HG02852 (cell line): ENCODE data around the gene PRKCQ.

Experiments
- ATAC-seq: cut with Tn5 transposase; IDR thresholded peaks from one replicate; pipeline ENCODE4 v1.9.1; 2021; ENCODE audit warnings: mild to moderate bottlenecking, moderate library complexity; ENCODE audit not compliant: unreplicated experiment

PRKCQ gene

DNA sequence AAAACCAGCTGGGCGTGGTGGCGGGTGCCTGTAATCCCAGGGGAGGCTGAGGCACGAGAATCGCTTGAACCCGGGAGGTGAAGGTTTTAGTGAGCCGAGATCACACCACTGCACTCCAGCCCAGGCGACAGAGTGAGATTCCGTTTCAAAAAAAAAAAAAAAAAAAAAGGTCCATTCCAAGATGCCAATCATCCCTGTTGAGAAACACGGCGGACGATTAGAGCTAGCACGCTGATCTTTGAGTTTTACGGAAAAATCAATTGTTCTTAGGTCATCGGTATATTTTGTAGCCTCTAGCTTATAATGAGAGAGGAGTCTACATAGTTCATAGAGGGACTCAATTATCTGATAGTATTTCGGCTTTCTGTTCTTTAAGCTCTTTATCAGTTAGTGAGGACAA lies 169.2 kb downstream of the PRKCQ start:
- no peak for ATAC-seq

DNA sequence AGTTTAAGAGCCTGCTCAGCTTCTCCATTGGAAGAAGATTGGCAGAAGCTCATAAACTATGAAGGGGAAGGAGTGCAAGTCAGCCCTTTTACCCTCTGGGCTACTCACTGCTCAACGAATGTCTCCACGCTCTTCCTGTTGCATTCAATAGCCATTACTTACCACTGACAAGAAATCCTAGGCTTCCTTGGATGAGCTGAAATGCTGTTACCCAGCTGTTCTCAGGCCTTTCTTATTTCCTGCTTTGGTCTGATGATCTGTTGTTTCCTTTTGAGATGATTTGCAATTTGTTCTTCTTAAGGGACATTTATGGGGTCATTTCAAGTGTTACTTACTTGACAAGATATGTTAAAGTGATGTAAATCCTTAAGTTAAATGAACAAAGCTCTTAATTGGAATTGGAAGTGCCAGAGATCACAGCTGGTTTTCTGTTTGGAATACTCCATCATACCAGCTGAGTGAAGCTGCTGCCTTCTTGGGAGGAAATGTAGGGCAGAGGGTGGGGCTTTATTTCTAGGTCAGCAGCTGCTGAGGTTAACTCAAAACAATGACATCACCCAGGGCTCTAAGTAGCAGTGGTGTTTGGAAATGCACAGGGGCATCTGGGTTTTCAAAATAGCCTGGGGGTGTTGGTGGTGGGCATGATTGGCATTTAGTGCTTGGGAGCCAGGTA lies 170.0 kb downstream of the PRKCQ start:
- no peak for ATAC-seq

DNA sequence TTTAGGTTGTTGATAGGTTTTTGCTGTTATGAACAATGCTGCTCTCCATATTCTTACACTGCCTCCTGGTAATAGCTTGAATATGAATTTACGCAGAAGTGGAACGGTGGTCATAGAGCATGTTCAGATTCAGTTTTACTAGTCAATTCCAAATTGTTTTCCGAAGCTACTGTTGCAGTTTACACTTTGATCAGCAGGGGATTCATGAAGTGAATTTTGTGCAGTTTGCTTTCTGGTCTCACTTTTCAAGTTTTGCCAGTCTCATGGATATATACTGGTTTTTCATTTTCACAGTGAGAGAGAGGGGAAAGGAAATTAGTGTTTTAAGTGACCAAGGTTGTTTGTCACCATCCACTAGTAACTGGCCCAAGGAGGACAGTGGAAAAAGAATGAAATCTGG lies 171.3 kb downstream of the PRKCQ start:
- ATAC-seq = no peak

DNA sequence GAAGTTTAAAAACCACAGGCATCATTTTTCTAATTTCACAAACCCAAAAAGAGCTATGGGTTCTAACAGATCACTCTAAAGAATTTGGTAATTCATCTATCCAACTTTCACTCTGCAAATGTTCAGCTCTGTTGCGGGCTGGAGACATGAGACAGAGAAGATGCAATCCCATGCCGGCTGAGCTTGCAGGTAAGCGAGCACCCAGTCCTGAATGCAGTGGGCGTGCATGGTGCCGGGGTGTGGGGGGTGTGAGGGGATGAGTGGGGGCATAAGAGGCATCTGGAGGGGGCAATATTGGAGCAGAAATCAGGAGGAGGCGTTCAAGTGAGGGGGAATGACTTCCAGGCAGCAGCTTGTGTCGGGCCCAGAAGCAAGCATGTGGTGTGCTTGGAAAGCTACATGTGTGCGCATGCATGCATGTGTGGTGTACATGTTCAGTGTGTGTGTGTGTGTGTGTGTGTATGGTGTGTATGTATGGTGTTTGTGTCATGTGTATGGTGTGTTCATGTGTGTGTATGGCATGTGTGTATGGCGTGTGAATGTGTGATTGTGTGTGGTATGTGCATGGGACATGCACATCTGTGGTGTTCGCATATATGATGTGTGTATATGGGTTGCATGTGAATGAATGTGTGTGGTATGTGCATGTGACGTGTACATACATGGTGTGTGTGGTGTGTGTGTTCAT lies 172.9 kb downstream of the PRKCQ start:
- ATAC-seq = no peak

DNA sequence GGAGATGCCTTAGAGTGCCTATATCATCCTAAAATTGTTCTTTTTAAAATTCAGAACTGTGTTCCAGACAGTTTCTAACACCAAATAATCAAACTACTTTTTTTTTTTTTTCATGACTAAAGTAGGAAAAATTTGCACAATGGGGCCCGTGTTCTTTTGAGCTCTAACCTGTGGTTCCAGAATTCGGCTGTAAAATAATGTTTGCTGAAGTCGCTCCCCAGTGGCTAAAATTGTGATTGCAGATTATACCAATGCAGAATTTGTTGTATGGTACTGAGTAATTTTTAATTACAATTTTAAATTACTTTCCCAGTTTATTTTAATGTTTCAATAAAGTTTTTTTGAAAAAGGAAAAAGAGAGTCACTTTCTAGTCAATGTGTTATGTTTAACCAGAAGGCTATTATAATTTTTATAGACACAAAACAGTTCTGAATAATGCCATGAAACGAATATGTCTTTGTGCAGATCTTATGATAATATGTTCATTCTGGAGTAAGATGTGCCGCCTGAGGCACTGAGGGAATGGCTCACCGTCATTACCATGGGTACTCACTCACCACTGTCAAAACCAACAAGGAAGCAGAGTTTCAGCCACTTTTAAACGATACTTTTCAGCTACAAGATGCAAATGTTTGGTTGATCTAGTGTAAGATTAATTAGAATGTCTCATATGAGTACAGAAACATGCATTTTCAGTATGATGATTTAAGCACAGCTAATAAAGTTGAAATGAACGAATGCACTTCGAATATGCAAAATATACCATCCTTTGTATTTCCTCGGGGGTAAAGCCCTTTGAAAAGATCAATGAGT lies 173.6 kb downstream of the PRKCQ start:
- ATAC-seq = no peak

DNA sequence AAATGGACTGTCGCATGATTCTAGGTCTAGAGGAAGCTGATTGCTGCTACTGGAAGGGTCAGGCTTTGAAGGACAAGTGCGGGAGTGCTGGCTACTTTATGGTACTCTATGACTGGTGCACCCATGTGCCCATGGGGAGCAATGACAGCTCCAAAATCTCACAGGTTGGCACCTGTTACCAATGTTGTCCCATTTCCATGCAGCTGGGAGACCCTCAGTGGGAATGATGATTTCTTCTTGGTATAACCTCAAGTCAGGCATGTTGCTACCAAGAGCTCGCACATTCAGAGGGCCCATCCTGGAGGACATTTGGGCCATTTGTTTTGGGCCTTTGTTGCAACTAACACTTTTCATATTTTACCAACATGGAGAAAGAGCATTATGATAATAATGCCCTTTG lies 174.4 kb downstream of the PRKCQ start:
- ATAC-seq = no peak

DNA sequence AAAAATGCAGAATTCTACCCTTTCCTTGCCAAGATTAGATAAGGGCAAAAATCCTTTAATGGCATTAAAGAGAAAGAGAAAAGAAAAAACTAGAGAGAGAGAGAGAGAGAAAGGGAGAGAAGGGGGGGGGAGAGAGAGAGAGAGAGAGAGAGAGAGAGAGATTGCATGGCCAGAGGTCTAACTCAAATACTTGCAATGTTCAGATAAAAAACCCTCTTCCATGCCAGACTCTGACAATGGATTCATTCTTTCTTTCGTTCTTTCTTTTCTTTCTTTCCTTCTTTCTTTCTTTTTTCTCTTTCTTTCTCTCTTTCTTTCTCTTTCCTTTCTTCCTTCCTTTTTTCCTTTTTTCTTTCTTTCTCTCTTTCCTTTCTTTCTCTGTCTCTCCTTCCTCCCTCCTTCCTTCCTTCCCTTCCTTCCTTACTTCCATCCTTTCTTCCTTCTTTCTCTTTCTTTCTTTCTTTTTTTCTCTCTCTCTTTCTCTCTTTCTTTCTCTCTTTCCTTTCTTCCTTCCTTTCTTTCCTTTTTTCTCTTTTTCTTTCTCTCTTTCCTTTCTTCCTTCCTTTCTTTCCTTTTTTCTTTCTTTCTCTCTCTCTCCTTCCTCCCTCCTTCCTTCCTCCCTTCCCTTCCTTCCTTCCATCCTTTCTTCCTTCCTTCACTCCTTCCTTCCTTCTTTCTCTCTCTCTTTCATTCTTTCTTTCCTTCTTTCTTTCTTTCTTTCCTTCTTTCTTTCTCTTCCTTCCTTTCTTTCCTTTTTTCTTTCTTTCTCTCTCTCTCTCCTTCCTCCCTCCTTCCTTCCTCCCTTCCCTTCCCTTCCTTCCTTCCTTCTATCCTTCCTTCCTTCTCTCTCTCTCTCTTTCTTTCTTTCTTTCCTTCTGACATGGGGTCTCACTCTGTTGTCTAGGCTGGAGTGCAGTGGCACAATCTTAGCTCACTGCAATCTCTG lies 175.7 kb downstream of the PRKCQ start:
- ATAC-seq = no peak

DNA sequence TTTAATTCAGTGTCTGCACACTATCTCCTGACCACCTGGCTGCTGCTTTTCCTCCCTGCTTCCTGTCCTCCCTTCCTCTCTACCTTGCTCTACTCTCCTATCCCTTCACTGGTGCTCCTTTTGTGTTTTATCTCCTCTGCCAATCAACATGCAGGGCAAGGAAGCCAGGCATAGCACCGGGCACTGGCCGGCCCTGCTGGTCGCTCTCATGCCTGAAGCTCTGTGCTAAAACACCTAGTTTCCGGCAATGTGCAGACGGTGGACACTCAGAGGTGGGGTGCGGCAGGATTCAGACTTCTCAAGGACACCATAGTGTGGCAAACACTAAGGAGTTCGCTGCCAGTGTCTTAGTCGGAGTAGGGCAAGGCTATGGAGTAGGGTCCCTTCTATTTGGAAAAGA lies 177.1 kb downstream of the PRKCQ start:
- no peak for ATAC-seq

DNA sequence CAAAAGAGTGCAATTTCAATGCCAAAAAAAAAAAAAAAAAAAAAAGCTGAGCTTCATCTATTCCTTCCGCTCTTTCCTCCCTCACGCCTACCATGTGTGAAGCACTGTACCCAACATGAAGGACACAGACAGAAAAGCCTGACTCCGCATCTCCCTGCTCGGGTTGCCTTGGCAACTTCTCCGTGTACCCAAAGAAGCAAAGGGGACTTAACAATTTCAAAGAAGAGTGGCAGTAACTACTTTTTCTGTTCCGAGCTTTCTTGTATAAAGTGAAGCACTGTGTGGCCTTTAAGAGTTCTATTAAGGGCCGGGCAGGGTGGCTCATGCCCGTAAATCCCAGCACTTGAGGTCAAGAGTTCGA lies 177.7 kb downstream of the PRKCQ start:
- no peak for ATAC-seq

DNA sequence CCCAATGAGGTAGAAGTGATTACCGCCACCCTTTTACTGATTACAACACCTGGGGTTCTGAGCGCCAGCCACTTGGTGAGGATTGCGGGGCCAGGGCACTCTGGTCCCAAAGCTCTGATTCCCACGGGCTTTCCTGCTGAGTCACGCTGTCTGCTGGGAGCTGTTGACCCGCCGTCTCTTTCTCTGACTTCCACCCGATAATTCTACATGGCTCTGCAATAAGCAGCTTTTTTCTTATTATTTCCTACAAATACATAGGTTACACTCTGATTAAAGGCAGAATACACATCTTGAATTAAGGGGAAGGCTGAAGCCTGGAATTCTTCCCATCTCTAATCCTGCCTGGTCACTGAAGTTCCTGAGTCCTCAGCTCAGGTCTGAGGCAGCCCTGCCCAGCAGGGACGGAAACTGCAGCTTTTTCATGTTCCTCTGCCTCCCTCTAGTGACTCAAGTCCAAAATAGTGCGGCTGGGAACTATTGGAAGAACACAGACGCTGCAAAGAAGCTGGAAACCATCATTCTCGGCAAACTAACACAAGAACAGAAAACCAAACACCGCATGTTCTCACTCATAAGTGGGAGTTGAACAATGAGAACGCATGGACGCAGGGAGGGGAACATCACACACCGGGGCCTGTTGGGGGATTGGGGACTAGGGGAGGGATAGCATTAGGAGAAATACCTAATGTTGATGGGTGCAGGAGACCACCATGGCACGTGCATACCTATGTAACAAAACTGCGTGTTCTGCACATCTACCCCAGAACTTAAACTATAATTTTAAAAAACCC lies 178.3 kb downstream of the PRKCQ start:
- ATAC-seq = peak; percentile 90

DNA sequence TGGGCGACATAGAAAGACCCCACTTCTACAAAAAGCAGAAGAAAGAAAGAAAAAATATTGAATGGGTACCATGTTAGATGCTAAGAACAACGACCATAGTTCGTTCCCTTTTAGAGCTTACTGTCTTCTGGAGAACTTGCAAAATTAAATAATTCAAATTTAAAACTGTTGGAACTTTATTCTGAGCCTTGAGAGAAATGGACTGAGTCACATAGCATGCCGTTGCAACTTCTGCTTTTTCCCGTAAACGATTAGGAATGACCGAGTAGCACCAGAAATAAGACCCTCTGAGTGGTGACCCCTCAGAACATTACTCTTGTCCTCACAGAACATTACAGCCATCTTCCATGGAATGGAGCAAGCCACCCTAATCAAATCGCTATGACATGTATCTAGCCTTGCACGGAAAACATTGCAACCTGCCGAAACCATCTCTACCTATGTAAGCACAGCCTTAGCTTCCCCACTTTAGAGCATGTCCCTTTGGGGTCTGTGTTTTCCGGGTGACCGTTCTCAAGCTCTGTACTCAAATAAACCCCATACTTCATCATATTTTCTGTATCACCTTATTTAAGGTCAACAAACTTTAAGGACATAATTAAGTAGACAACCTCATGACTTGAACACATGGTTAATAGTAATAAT lies 179.1 kb downstream of the PRKCQ start:
- ATAC-seq = no peak

DNA sequence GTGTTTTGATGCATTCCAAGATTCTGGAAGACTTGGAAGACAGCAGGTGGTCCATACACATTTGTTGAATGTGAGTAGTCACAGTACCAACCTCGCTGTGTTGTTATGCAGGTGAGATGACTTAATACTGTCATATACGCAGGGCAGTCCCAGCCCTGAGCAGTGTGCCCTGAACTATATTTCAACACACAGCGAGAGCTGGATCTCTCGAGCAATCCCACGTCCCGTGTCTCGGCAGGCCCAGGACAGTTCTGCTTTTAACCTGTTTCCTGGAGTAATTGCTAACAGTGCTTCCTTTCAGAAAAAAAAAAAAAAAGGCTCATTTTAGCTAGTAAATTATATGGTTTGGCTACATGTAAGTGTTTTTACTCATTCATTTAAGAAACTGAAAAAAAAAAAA lies 179.7 kb downstream of the PRKCQ start:
- no peak for ATAC-seq

DNA sequence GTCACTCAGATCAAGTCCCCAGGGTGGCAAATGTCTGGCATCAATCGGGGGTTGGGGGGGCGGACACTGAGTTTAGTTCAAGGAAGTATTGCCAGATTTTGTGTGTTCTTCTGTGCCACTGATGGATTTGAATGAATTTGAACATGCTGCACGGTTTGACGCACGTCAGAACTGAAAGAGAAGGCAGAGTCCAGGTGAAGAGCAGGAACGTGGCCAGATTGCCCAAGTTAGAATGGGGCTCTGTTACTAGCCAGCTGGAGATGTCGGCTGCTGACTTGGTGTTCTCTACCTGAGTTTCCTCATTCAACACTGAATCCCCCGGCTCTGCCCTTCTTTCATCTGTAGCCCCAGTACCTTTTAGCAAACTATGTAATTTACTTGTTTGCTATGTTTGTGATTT lies 180.2 kb downstream of the PRKCQ start:
- ATAC-seq = no peak

DNA sequence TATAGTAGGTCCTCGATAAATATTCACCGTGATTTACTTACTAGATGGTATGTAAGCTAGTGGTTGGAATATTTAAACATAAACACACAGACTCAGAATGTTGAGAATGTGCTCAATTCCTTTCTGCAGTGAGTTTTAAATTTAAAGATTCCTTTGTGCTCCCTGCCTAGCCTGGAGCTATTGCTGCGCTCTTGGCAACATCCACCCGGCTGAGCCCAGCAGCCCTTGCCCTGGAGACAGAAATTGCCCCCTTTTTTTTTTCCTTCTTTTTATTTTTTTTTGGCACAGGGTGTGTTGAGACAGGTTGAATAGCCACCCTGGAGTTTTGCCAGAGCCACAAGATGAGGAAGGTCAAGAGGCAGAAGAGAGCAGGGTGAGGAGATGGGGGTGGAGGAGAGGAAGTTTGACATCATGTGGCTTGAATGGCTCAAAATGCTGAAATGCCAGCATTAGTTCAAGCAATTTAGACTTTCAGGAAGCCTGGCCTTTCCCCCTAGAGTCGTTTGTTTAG lies 180.8 kb downstream of the PRKCQ start:
- no peak for ATAC-seq

DNA sequence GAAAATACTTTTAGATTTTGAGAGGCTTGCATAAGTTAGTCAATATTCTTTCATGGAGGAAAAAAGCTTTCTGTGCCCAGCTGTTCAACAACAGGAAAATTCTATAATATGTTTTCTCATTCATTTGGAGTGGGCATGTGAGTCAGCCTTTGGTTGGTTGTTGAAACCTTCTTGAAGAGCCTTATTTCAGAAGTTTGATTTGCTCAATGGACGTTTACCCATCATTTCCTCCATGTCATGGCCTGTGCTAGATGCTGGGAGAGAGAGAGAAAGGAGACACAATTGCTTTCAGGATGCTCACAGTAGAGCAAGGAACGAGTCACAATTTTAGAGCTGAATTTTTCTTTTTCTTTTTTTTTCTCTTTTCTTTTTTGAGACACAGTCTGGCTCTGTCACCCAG lies 181.7 kb downstream of the PRKCQ start:
- ATAC-seq = no peak

DNA sequence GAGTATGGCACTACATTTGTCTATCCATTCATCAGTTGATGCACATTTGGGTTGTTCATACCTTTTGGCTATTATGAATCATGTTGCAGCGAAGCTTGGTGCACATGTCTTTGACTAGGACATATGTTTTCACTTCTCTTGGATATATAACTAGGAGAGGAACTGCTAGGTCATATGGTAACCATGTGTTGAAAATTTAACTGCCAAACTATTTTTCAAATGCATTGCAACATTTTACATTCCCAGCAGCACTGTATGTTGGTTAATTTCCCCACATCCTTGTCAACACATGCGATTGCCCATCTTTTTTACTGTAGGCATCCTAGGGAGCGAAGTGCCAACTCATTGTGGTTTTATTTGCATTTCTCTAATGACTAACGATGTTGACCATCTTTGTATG lies 183.4 kb downstream of the PRKCQ start:
- no peak for ATAC-seq

DNA sequence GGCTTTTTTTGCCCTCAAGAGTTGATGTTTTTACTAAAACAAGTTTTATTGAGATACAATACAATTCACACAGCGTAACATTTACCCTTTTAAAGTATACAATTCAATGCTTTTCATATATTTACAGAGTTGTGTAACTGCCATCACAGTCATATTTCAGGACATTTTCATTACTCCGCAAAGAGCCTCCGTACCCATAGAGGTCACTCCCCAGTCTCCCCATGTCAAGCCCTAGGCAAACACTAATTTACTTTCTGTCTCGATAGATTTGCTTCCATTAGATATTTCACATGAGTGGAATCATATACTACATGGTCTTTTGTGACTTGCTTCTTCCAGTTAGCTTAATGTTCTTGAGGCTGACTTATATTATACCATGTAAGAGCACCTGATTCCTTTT lies 183.8 kb downstream of the PRKCQ start:
- no peak for ATAC-seq

DNA sequence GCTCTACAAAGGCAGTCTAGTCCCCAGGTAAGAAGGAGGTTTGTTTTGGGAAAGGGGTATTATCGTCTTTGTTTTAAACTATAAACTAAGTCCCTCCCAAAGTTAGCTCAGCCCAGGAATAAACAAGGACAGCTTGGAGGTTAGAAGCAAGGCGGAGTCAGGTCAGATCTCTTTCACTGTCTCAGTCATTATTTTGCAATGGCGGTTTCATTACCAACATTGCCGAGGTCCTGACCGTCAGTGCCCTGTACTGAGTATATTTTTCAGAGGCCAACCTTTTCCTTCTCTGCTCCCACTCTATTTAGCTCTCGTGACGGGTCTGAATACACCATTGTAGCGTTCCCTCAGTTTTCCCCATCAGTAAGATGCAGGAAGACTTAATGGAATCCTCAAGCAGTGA lies 184.5 kb downstream of the PRKCQ start:
- no peak for ATAC-seq

DNA sequence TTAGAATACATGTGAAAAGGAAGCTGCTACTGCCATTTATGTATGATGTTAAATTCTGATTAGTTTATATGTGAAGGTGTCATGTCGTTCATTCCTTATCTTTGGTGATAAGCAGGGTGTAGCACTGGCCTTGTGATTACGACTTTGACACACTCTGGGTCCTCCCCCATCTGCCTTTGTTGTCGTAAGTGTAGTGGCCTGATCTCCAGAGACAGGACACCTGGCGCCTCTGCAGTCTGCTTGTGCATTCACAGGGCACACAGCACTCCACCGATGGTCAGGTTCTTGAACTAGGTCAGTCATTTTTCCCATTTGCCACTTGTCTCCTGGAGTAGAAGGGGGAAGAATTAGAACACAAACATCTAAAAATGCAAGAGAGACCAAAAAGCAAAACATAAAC lies 186.0 kb downstream of the PRKCQ start:
- ATAC-seq = no peak

DNA sequence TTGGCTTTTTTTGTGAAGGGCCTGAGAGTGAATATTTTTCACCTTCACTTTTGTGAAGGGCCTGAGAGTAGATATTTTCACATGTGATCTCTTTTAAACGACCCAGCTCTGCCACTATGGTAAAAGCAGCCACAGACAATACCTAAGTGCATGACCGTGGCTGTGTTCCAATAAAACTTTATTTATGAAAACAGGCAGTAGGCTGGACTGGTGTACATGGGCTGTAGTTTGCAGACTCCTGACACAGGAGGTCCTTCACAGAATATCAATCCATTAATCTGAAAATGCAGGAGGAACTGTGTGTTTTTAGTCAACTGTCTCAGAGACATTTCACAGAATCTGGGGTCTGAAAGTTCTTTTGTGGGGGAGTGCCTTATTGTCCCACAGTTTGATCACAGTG lies 186.9 kb downstream of the PRKCQ start:
- no peak for ATAC-seq
